HepG2 (cell line): ENCODE data around the gene SLC45A2. TPM values are rescaled to one million over a fixed set of nuclear protein-coding genes. Genes with fewer than 3 reads are reported as not detected.

Experiments
- ATAC-seq: fragments of 200-7000 bp; cut with Tn5 transposase; 3 replicates; pipeline ENCODE4 v1.9.1; 2020; ENCODE audit warnings: mild to moderate bottlenecking, moderate library complexity
- BruUV-seq: library from RNA; stranded (reverse); fragments of 400-500 nt; replicated peaks from 2 replicates; lab custom pipeline; 2021; lab: Mats Ljungman, UMichigan
- CTCF ChIA-PET: fragments of 300-600 bp; formaldehyde crosslinking; extraction: SDS; loops from one replicate; lab custom pipeline; 2021; ENCODE audit warnings: low total read pairs, inconsistent platforms, low intra/inter-chr PET ratio; lab: Yijun Ruan, JAX
- POLR2A ChIA-PET: fragments of 350-600 bp; sonication (Branson Sonifier 250); formaldehyde crosslinking; loops from one replicate; lab custom pipeline; 2020; ENCODE audit warnings: antibody characterized with exemption, inconsistent platforms; lab: Yijun Ruan, JAX
- DNase-seq: peaks from one replicate; pipeline ENCODE4 v3.0.0-alpha.2; 2015; ENCODE audit warnings: low spot score
- FAIRE-seq: peaks from 3 replicates; lab custom pipeline; 2011; peaks lifted over from hg19 to GRCh38; lab: Jason Lieb, UNC
- H2AFZ ChIP-seq: one replicate; pipeline ENCODE4 v1.6.1; 2011; ENCODE audit warnings: low read length, inconsistent platforms
- H3K27ac ChIP-seq: fragments of 300-600 bp; 3 replicates; pipeline ENCODE4 v1.8.0; 2011; ENCODE audit warnings: mixed run types, mild to moderate bottlenecking, mixed read lengths, low read length, inconsistent platforms; ENCODE audit not compliant: insufficient read depth; ENCODE audit errors: extremely low read length
- H3K27me3 ChIP-seq, 2 experiments: fragments of 200-600 bp in 1 of 2; 2 replicates in 1 of 2; 3 replicates in 1 of 2; pipeline versions ENCODE4 v1.6.0 to v1.8.0; 2011; ENCODE audit warnings: low read length in 2 of 2, mild to moderate bottlenecking in 2 of 2, moderate library complexity in 2 of 2, inconsistent platforms in 1 of 2; ENCODE audit not compliant: insufficient read depth in 2 of 2, control insufficient read depth in 1 of 2
- H3K36me3 ChIP-seq, 2 experiments: fragments of 200-600 bp in 1 of 2; replicated peaks in 1 of 2; 2 replicates in 1 of 2; 3 replicates in 1 of 2; pipeline versions ENCODE4 v1.5.1 to v1.8.0; 2011; ENCODE audit warnings: low read length in 2 of 2, inconsistent platforms in 1 of 2; ENCODE audit not compliant: insufficient read depth in 2 of 2, control insufficient read depth in 1 of 2
- H3K4me1 ChIP-seq: 2 replicates; pipeline ENCODE4 v1.5.1; 2012; ENCODE audit warnings: low read length, inconsistent platforms; ENCODE audit not compliant: insufficient read depth
- H3K4me2 ChIP-seq: 2 replicates; pipeline ENCODE4 v1.6.0; 2011; ENCODE audit warnings: low read depth, low read length, inconsistent platforms
- H3K4me3 ChIP-seq, 3 experiments: fragments of 200-600 bp in 1 of 3; sonication (generic), shearing (Covaris generic) in 1 of 3; replicated peaks in 1 of 3; 2 replicates each; pipeline ENCODE4 v1.5.1; 2011 to 2016; ENCODE audit warnings: low read length in 3 of 3, inconsistent platforms in 2 of 3, low read depth in 2 of 3, mild to moderate bottlenecking in 2 of 3, control low read depth in 1 of 3, mixed read lengths in 1 of 3; ENCODE audit not compliant: insufficient read depth in 1 of 3
- H3K79me2 ChIP-seq: one replicate; pipeline ENCODE4 v1.6.1; 2011; ENCODE audit warnings: low read length, inconsistent platforms; ENCODE audit not compliant: insufficient read depth
- H3K9ac ChIP-seq: 2 replicates; pipeline ENCODE4 v1.6.0; 2011; ENCODE audit warnings: mild to moderate bottlenecking, low read depth, low read length, inconsistent platforms; ENCODE audit not compliant: insufficient read depth
- H3K9me3 ChIP-seq: 2 replicates; pipeline ENCODE4 v1.5.1; 2012; ENCODE audit warnings: mild to moderate bottlenecking, low read length
- H4K20me1 ChIP-seq: 2 replicates; pipeline ENCODE4 v1.6.0; 2011; ENCODE audit warnings: inconsistent platforms, mild to moderate bottlenecking, low read length, moderate library complexity; ENCODE audit not compliant: insufficient read depth
- CEBPB ChIP-seq: IDR thresholded peaks from 2 replicates; pipeline ENCODE4 v1.6.1; 2011; ENCODE audit warnings: low read depth, low read length, improper control_type of control experiment, borderline replicate concordance
- ELF4 ChIP-seq: sonication (generic); formaldehyde crosslinking; IDR thresholded peaks from 2 replicates; pipeline ENCODE4 v1.5.0; 2020; ENCODE audit warnings: missing genetic modification reagents, mild to moderate bottlenecking, moderate library complexity, borderline replicate concordance
- KDM4B ChIP-seq: sonication (generic); formaldehyde crosslinking; IDR thresholded peaks from 2 replicates; pipeline ENCODE4 v1.4.0; 2020; ENCODE audit warnings: missing genetic modification reagents
- NRL ChIP-seq: sonication (generic); formaldehyde crosslinking; IDR thresholded peaks from 2 replicates; pipeline ENCODE4 v1.5.0; 2020; ENCODE audit warnings: missing genetic modification reagents, mild to moderate bottlenecking, moderate library complexity, borderline replicate concordance
- PAWR ChIP-seq: sonication (generic); formaldehyde crosslinking; IDR thresholded peaks from 2 replicates; pipeline ENCODE4 v1.4.0; 2020; ENCODE audit warnings: missing genetic modification reagents, mild to moderate bottlenecking, borderline replicate concordance
- POGZ ChIP-seq: sonication (generic); formaldehyde crosslinking; IDR thresholded peaks from 2 replicates; pipeline ENCODE4 v1.4.0; 2020; ENCODE audit warnings: mild to moderate bottlenecking, missing genetic modification reagents
- SAFB2 ChIP-seq: sonication (generic); formaldehyde crosslinking; IDR thresholded peaks from 2 replicates; pipeline ENCODE4 v1.5.1; 2020; ENCODE audit warnings: missing genetic modification reagents, low read depth, mild to moderate bottlenecking, borderline replicate concordance
- SMYD3 ChIP-seq: sonication (generic); formaldehyde crosslinking; IDR thresholded peaks from 2 replicates; pipeline ENCODE4 v1.8.1; 2023; ENCODE audit warnings: mild to moderate bottlenecking, missing genetic modification reagents
- ZFYVE20 ChIP-seq: sonication (generic); formaldehyde crosslinking; IDR thresholded peaks from 2 replicates; pipeline ENCODE4 v1.8.0; 2023; ENCODE audit warnings: low read depth, mild to moderate bottlenecking, moderate library complexity, missing genetic modification reagents, borderline replicate concordance
- ZNF333 ChIP-seq: sonication (generic); formaldehyde crosslinking; IDR thresholded peaks from 2 replicates; pipeline ENCODE4 v1.4.0; 2020; ENCODE audit warnings: mild to moderate bottlenecking, missing genetic modification reagents, borderline replicate concordance
- ZNF44 ChIP-seq: sonication (generic); formaldehyde crosslinking; IDR thresholded peaks from 2 replicates; pipeline ENCODE4 v1.5.1; 2020; ENCODE audit warnings: mild to moderate bottlenecking, missing genetic modification reagents
- ZNF451 ChIP-seq: sonication (generic); formaldehyde crosslinking; IDR thresholded peaks from 2 replicates; pipeline ENCODE4 v1.5.0; 2020; ENCODE audit warnings: mild to moderate bottlenecking, missing genetic modification reagents
- WGBS: methylation state at CpG from one replicate; pipeline ENCODE4 v1.1.6; 2017; ENCODE audit warnings: low lambda C conversion rate; 5-methylcytosine and 5-hydroxymethylcytosine counted together
- in situ Hi-C: cut with HindIII; loops from 2 replicates; pipeline ENCODE4 v1.10.0; 2017; ENCODE audit warnings: low pct_unique_long_range_greater_than_20kb; ENCODE audit not compliant: extremely low pct_ligation_motif_present
- intact Hi-C: fragments of 100-400 bp; cut with micrococcal nuclease; formaldehyde crosslinking; loops from one replicate; pipeline ENCODE4 v1.10.0; 2022; ENCODE audit not compliant: unreplicated experiment
- polyA plus RNA-seq, 8 experiments: library from polyadenylated mRNA; depleted of rRNA in 3 of 8; stranded (reverse) in 7 of 8; unstranded in 1 of 8; fragments of >200 nt; fragmentation: Illumina TruSeq in 4 of 8; extraction: Trizol in 4 of 8; gene quantifications; 2 replicates each; pipeline versions ENCODE4 v1.2.1 to v1.2.3, GENCODE V29; 2011 to 2016; ENCODE audit warnings: low read depth in 4 of 8, missing spikeins in 1 of 8, mixed read lengths in 1 of 8; ENCODE audit not compliant: insufficient read depth in 1 of 8
- total RNA-seq, 5 experiments: library from RNA; depleted of rRNA; stranded (reverse); fragments of >200 nt; fragmentation: Illumina TruSeq; extraction: Trizol; gene quantifications; 2 replicates each; pipeline ENCODE4 v1.2.3, GENCODE V29; 2016; ENCODE audit warnings: low read depth in 1 of 5
- TF ChIP-seq, protein P1 (sequence below): sonication (generic); formaldehyde crosslinking; IDR thresholded peaks from 2 replicates; pipeline ENCODE4 v1.5.0; 2020; ENCODE audit warnings: missing genetic modification reagents, mild to moderate bottlenecking, borderline replicate concordance
- TF ChIP-seq, protein P2 (sequence below): sonication (generic); formaldehyde crosslinking; IDR thresholded peaks from 2 replicates; pipeline ENCODE4 v1.4.0; 2020; ENCODE audit warnings: mild to moderate bottlenecking, low read depth, missing genetic modification reagents
- TF ChIP-seq, protein P3 (sequence below): sonication (generic); formaldehyde crosslinking; IDR thresholded peaks from 2 replicates; pipeline ENCODE4 v1.4.0; 2020; ENCODE audit warnings: mild to moderate bottlenecking, missing genetic modification reagents
- TF ChIP-seq, protein P4 (sequence below): sonication (generic); formaldehyde crosslinking; IDR thresholded peaks from 2 replicates; pipeline ENCODE4 v1.4.0; 2020; ENCODE audit warnings: mild to moderate bottlenecking, missing genetic modification reagents
- TF ChIP-seq, protein P5 (sequence below): sonication (generic); formaldehyde crosslinking; IDR thresholded peaks from 2 replicates; pipeline ENCODE4 v1.5.1; 2020; ENCODE audit warnings: mild to moderate bottlenecking, missing genetic modification reagents, borderline replicate concordance
- TF ChIP-seq, protein P6 (sequence below): IDR thresholded peaks from 2 replicates; pipeline ENCODE4 v1.6.1; 2016; ENCODE audit warnings: missing compliant biosample characterization, missing genetic modification reagents, borderline replicate concordance

Gene SLC45A2
- total and polyA plus RNA-seq, 2 of the 13 experiments (the other 11 are each of a cell fraction or from before 2014, with no cell fraction given) = 0.22 to 0.24 TPM

DNA sequence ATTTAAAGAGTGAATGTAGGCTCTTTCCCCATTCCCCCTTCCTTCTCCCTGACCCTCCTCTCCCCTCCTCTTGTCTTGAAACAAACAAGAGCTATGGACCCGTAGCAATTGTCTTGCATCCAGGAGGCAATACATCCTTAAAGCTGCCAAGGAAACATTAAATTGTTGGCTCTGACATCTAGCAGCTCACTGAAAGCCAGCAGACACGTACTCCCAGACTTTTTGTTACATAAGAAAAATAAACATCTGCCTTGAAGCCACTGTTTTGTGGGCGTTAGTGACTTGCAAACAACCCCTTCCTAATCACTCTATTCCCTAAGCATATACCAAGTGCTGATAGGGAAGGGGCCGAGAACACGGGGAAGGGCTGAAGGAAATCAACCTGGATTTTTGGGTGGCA lies 8.6 kb downstream of the SLC45A2 start:
- ChIA-PET POLR2A (no interaction called here), CTCF (no interaction called here)
- DNase-seq (no peak), FAIRE-seq (no peak), ATAC-seq (no peak)
- in situ Hi-C loops (loop anchor here (25.0 kb wide), 1 partner anchor 486 kb away; no protein-coding TSS in a partner anchor), intact Hi-C loops (no loop called here)
- no peaks in the 10 kb centered on the region for H3K9me3 ChIP-seq
- H3K4me1 ChIP-seq = no peaks in the 10 kb centered on the region; the same call in 1 of the 2 replicates
- H3K79me2 ChIP-seq = no peaks in the 10 kb centered on the region
- H3K27me3 ChIP-seq = no peaks in the 10 kb centered on the region; a peak in 1 of 5 replicates
- no peaks in the 10 kb centered on the region for H4K20me1 ChIP-seq
- BruUV-seq = no TSS peak
- WGBS = 14% methylated on average over 5 of the region's 5 CpGs
- no peak overlapping the region for H3K27ac ChIP-seq
- H2AFZ ChIP-seq = no peak overlapping the region
- no peak overlapping the region for H3K9ac ChIP-seq
- H3K4me3 ChIP-seq = no peak overlapping the region
- no peaks in the 10 kb centered on the region for H3K36me3 ChIP-seq
- H3K4me2 ChIP-seq = no peak overlapping the region
- TF ChIP-seq ZNF451 (CRISPR knock-in tag) (no peak), ZFYVE20 (CRISPR knock-in tag) (no peak), ELF4 (no peak), ZNF333 (CRISPR knock-in tag) (no peak), SAFB2 (no peak), ZNF44 (CRISPR knock-in tag) (no peak), SMYD3 (no peak), NRL (CRISPR knock-in tag) (no peak), CEBPB (no peak), POGZ (CRISPR knock-in tag) (no peak), KDM4B (CRISPR knock-in tag) (no peak), PAWR (CRISPR knock-in tag) (no peak)
- TF ChIP-seq, protein P1, sequence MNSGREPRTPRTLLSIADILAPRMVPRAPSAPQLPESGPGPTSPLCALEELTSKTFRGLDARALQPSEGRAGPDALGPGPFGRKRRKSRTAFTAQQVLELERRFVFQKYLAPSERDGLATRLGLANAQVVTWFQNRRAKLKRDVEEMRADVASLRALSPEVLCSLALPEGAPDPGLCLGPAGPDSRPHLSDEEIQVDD = no peak
- TF ChIP-seq, protein P2, sequence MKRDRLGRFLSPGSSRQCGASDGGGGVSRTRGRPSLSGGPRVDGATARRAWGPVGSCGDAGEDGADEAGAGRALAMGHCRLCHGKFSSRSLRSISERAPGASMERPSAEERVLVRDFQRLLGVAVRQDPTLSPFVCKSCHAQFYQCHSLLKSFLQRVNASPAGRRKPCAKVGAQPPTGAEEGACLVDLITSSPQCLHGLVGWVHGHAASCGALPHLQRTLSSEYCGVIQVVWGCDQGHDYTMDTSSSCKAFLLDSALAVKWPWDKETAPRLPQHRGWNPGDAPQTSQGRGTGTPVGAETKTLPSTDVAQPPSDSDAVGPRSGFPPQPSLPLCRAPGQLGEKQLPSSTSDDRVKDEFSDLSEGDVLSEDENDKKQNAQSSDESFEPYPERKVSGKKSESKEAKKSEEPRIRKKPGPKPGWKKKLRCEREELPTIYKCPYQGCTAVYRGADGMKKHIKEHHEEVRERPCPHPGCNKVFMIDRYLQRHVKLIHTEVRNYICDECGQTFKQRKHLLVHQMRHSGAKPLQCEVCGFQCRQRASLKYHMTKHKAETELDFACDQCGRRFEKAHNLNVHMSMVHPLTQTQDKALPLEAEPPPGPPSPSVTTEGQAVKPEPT (CRISPR knock-in tag) = no peak
- TF ChIP-seq, protein P3, sequence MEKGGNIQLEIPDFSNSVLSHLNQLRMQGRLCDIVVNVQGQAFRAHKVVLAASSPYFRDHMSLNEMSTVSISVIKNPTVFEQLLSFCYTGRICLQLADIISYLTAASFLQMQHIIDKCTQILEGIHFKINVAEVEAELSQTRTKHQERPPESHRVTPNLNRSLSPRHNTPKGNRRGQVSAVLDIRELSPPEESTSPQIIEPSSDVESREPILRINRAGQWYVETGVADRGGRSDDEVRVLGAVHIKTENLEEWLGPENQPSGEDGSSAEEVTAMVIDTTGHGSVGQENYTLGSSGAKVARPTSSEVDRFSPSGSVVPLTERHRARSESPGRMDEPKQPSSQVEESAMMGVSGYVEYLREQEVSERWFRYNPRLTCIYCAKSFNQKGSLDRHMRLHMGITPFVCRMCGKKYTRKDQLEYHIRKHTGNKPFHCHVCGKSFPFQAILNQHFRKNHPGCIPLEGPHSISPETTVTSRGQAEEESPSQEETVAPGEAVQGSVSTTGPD (CRISPR knock-in tag) = no peak
- TF ChIP-seq, protein P4, sequence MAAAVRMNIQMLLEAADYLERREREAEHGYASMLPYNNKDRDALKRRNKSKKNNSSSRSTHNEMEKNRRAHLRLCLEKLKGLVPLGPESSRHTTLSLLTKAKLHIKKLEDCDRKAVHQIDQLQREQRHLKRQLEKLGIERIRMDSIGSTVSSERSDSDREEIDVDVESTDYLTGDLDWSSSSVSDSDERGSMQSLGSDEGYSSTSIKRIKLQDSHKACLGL (CRISPR knock-in tag) = no peak
- TF ChIP-seq, protein P5, sequence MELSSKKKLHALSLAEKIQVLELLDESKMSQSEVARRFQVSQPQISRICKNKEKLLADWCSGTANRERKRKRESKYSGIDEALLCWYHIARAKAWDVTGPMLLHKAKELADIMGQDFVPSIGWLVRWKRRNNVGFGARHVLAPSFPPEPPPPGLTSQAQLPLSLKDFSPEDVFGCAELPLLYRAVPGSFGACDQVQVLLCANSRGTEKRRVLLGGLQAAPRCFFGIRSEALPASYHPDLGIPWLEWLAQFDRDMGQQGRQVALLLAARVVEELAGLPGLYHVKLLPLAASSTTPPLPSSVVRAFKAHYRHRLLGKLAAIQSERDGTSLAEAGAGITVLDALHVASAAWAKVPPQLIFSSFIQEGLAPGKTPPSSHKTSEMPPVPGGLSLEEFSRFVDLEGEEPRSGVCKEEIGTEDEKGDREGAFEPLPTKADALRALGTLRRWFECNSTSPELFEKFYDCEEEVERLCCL (CRISPR knock-in tag) = no peak
- TF ChIP-seq, protein P6, sequence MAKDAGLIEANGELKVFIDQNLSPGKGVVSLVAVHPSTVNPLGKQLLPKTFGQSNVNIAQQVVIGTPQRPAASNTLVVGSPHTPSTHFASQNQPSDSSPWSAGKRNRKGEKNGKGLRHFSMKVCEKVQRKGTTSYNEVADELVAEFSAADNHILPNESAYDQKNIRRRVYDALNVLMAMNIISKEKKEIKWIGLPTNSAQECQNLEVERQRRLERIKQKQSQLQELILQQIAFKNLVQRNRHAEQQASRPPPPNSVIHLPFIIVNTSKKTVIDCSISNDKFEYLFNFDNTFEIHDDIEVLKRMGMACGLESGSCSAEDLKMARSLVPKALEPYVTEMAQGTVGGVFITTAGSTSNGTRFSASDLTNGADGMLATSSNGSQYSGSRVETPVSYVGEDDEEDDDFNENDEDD (CRISPR knock-in tag) = no peak
